Epithelial cell of proximal tubule (primary cell): ENCODE data around the gene FAAH2. TPM values are rescaled to one million over a fixed set of nuclear protein-coding genes. Genes with fewer than 3 reads are reported as not detected.
"Not testable (repeated sequence)": the region's sequence is repeated elsewhere in the genome, so short reads cannot be mapped to it uniquely, and the experiment has no call there.

Experiments used
- DNase-seq: peaks from one replicate; pipeline ENCODE4 v3.0.0-alpha.2; 2011; ENCODE audit warnings: low read depth
- H3K4me3 ChIP-seq: 2 replicates; pipeline ENCODE4 v1.5.1; 2011; ENCODE audit warnings: low read depth, mild to moderate bottlenecking, low read length
- CTCF ChIP-seq: conservative IDR thresholded peaks from 2 replicates; pipeline ENCODE4 v1.5.1; 2012; ENCODE audit warnings: low read depth, mild to moderate bottlenecking, low read length
- total RNA-seq: library from RNA; depleted of rRNA; stranded (reverse); fragments of >200 nt; gene quantifications from 2 replicates; pipeline ENCODE4 v1.2.3, GENCODE V29; 2015

FAAH2 gene
- total RNA-seq, 1 donor from 2014 or later = 6.7 TPM

- H3K4me3 ChIP-seq = no peak overlapping the region
- DNase-seq = no peak
- no peak for TF ChIP-seq CTCF
Measured at GRCh38 chrX:57353472-57354132, 67.1 kb downstream of the FAAH2 start.

DNA sequence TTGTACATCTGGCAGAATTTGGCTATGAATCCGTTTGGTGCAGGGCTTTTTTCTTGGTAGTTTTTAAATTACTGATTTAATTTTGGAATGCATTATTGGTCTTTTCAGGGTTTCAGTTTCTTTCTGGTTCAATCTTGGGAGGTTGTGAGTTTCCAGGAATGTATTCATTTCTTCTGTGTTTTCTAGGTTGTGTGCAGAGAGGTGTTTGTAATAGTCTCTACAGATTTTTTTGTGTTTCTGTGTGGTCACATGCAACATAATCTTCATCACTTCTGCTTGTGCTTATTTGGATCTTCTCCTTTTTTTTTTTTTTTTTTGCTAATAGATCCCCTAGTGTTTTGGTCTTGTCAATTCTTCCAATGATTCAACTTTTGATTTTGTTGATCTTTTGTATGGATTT lies 77.6 kb downstream of the FAAH2 start:
- H3K4me3 ChIP-seq = no peak overlapping the region
- no peak for DNase-seq
- TF ChIP-seq CTCF = no peak

- no peak overlapping the region for H3K4me3 ChIP-seq
- no peak for TF ChIP-seq CTCF
- DNase-seq = no peak
Measured at GRCh38 chrX:57366430-57366829, 79.9 kb downstream of the FAAH2 start.

DNA sequence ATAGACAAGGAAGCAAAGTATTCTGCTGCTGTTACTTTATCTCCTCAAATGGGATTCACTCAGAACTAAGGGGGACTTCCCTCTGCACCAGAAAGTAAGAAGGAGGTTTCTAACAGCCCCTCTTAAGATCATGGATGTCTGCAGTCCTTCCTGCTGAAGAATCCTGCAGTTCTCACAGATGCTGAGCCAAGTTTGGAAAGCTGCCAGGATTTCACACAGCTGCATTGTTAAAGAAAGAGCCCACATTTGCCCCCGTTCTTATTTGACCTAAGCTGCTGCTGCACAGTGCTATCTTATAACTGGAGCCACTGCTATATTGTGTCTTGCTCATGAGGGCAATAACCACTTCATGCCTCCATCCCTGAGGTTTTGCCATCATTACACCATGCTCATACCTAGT lies 81.1 kb downstream of the FAAH2 start:
- no peak for TF ChIP-seq CTCF
- no peak overlapping the region for H3K4me3 ChIP-seq
- no peak for DNase-seq

- DNase-seq = no peak
- no peak for TF ChIP-seq CTCF
- H3K4me3 ChIP-seq = no peak overlapping the region
Measured at GRCh38 chrX:57368158-57368557, 81.7 kb downstream of the FAAH2 start.

DNA sequence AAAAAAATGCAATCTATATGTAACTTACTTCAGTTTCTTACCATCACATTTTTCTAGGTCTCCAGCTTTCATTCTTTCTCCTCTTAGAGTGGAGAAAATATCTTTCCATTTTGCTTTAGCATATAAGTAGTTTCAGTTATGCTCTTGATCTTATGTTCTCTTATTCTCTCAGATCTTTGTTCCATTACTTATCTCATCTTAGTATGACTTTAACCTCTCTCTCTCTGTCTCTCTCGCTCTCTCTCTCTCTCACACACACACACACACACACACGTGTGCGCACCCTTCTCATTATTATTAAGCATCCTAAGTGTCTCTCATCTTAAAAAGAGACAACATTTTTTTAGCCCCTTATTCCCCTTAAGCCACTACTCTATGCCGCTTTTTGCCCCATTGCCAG lies 92.8 kb downstream of the FAAH2 start:
- TF ChIP-seq CTCF = no peak
- no peak overlapping the region for H3K4me3 ChIP-seq
- DNase-seq = no peak

GRCh38 chrX:57380026-57380796 lies 93.7 kb downstream of the FAAH2 start:
- no peak for TF ChIP-seq CTCF
- DNase-seq = no peak
- H3K4me3 ChIP-seq = no peak overlapping the region

- not testable (repeated sequence) for H3K4me3 ChIP-seq, DNase-seq
Measured at GRCh38 chrX:57394162-57394561, 107.7 kb downstream of the FAAH2 start.

DNA sequence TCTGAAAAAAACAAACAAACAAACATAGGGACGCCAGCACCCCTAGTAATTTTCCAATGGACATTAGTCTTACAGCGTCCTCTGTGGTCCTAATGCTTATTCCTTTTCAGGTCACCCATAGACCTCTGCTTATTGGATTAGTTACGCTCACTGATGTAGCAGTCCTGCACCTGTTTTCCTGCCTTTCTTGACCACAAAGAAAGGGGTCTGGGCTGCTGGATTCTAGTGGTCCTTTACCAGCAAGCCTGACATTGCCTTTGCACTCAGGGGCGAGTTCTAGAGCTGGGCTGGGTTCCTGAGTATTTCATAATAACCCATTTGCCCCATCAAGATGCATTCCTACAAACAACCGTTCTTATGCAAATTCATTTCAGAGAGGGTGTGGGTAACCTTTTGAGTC lies 116.7 kb downstream of the FAAH2 start:
- not testable (repeated sequence) for DNase-seq, H3K4me3 ChIP-seq
